T-helper 2 cell treated with Interferon-gamma antibody and Interleukin-4, amounts not matched to agents 100 ng/mL and 5 ng/mL, for 36 hours (primary cell): ENCODE results near the gene SYNE1. TPM values are rescaled to one million over a fixed set of nuclear protein-coding genes. Genes with fewer than 3 reads are reported as not detected.
"Not testable (repeated sequence)": the region's sequence is repeated elsewhere in the genome, so short reads cannot be mapped to it uniquely, and the experiment has no call there.

Experiments used
- intact Hi-C: fragments of 100-400 bp; cut with micrococcal nuclease; formaldehyde crosslinking; loops from one replicate; pipeline ENCODE4 v1.15.1; 2023
- total RNA-seq: library from RNA; stranded (reverse); gene quantifications from 2 replicates; pipeline ENCODE4 v1.2.3, GENCODE V29; 2022

The SYNE1 gene
- total RNA-seq, 1 donor from 2014 or later: 55.0 TPM

GRCh38 chr6:152631376-152631775 is 5.8 kb downstream of the SYNE1 start:
- intact Hi-C loops: no loop called here

- intact Hi-C loops: no loop called here
Measured at GRCh38 chr6:152630832-152631231, 6.3 kb downstream of the SYNE1 start.

- intact Hi-C loops: no loop called here
Measured at GRCh38 chr6:152625213-152625612, 11.9 kb downstream of the SYNE1 start.

GRCh38 chr6:152614776-152615175 is 22.4 kb downstream of the SYNE1 start:
- intact Hi-C loops: not testable (repeated sequence)

GRCh38 chr6:152609125-152609670 is 28.0 kb downstream of the SYNE1 start:
- intact Hi-C loops: no loop called here

- intact Hi-C loops: no loop called here
Measured at GRCh38 chr6:152605941-152606340, 31.2 kb downstream of the SYNE1 start.

GRCh38 chr6:152605342-152605741 is 31.8 kb downstream of the SYNE1 start:
- intact Hi-C loops: no loop called here

- intact Hi-C loops: no loop called here
Measured at GRCh38 chr6:152603911-152604310, 33.3 kb downstream of the SYNE1 start.

- intact Hi-C loops: no loop called here
Measured at GRCh38 chr6:152600022-152600421, 37.1 kb downstream of the SYNE1 start.

- intact Hi-C loops: no loop called here
Measured at GRCh38 chr6:152598901-152599537, 38.1 kb downstream of the SYNE1 start.

GRCh38 chr6:152598421-152598820 is 38.7 kb downstream of the SYNE1 start:
- intact Hi-C loops: no loop called here

- intact Hi-C loops: no loop called here
Measured at GRCh38 chr6:152596726-152597125, 40.4 kb downstream of the SYNE1 start.

- intact Hi-C loops: no loop called here
Measured at GRCh38 chr6:152595499-152595898, 41.7 kb downstream of the SYNE1 start.

GRCh38 chr6:152594701-152595100 is 42.5 kb downstream of the SYNE1 start:
- intact Hi-C loops: no loop called here

- intact Hi-C loops: no loop called here
Measured at GRCh38 chr6:152588456-152588855, 48.7 kb downstream of the SYNE1 start.

GRCh38 chr6:152587473-152587872 is 49.7 kb downstream of the SYNE1 start:
- intact Hi-C loops: no loop called here

- intact Hi-C loops: no loop called here
Measured at GRCh38 chr6:152585236-152585635, 51.9 kb downstream of the SYNE1 start.

- intact Hi-C loops: no loop called here
Measured at GRCh38 chr6:152583888-152584287, 53.3 kb downstream of the SYNE1 start.

- intact Hi-C loops: no loop called here
Measured at GRCh38 chr6:152576525-152576924, 60.6 kb downstream of the SYNE1 start.

GRCh38 chr6:152575621-152576150 is 61.5 kb downstream of the SYNE1 start:
- intact Hi-C loops: no loop called here

GRCh38 chr6:152575161-152575560 is 62.0 kb downstream of the SYNE1 start:
- intact Hi-C loops: no loop called here

GRCh38 chr6:152573762-152574161 is 63.4 kb downstream of the SYNE1 start:
- intact Hi-C loops: no loop called here
